GM12874 (cell line): Measurements from ENCODE around the gene LMOD1.
A peak's percentile ranks its signal among the peaks of the same experiment; 100 is the strongest.

Experiments
- CTCF ChIP-seq: IDR thresholded peaks from 2 replicates; pipeline ENCODE4 v1.5.1; 2011; ENCODE audit warnings: low read depth, mild to moderate bottlenecking, control low read depth, low read length, moderate library complexity; ENCODE audit not compliant: insufficient read depth

The LMOD1 gene

GRCh38 chr1:201899683-201900429 lies 46.5 kb downstream of the LMOD1 start:
- TF ChIP-seq CTCF: no peak

- no peak for TF ChIP-seq CTCF
These were observed 47.4 kb downstream of the LMOD1 start for GRCh38 chr1:201898992-201899391.

- no peak for TF ChIP-seq CTCF
These were observed 48.0 kb downstream of the LMOD1 start for GRCh38 chr1:201898240-201898894.

- no peak for TF ChIP-seq CTCF
These were observed 49.4 kb downstream of the LMOD1 start for GRCh38 chr1:201896951-201897391.

- TF ChIP-seq CTCF: peak; percentile 95
These were observed 50.2 kb downstream of the LMOD1 start for GRCh38 chr1:201895913-201896807.

GRCh38 chr1:201895120-201895665 lies 51.2 kb downstream of the LMOD1 start:
- TF ChIP-seq CTCF: no peak
